ENCODE measurements around the gene FRMD4A.
A peak's percentile ranks its signal among the peaks of the same experiment; 100 is the strongest.
"Not testable (repeated sequence)": the region's sequence is repeated elsewhere in the genome, so short reads cannot be mapped to it uniquely, and the experiment has no call there.

Gene FRMD4A

GRCh38 chr10:13839430-13839990 is 491.2 kb downstream of the FRMD4A start:
- peaks cover 26 to 82% (median 67%) of the 10 kb centered on the region in 5 donors for H3K4me1 ChIP-seq (ENCODE audit: control insufficient read depth in 5 of 5, insufficient read depth in 5 of 5, low read length in 5 of 5)
- H3K4me3 ChIP-seq (ENCODE audit: low read depth in 1 of 5, low read length in 5 of 5) = peak overlapping the region in 1 of 5 donors; percentile 9
- H3K36me3 ChIP-seq (ENCODE audit: control insufficient read depth in 5 of 5, insufficient read depth in 5 of 5, low read length in 5 of 5) = peaks cover 0 to 3% (median 0%) of the 10 kb centered on the region in 5 donors
- no peaks in the 10 kb centered on the region for H3K9me3 ChIP-seq (ENCODE audit: control insufficient read depth in 5 of 5, low read length in 5 of 5)
- peak overlapping the region; percentile 75 for H3K27ac ChIP-seq (ENCODE audit: low read depth, low read length)
- no peaks in the 10 kb centered on the region for H3K27me3 ChIP-seq (ENCODE audit: control insufficient read depth in 5 of 5, insufficient read depth in 4 of 5, low read length in 5 of 5)
- no peak overlapping the region for H3K9ac ChIP-seq (ENCODE audit: low read length in 5 of 5)

GRCh38 chr10:13839030-13839429 is 491.7 kb downstream of the FRMD4A start:
- no peaks in the 10 kb centered on the region for H3K27me3 ChIP-seq (ENCODE audit: control insufficient read depth in 5 of 5, insufficient read depth in 4 of 5, low read length in 5 of 5)
- peaks cover 26 to 83% (median 67%) of the 10 kb centered on the region in 5 donors for H3K4me1 ChIP-seq (ENCODE audit: control insufficient read depth in 5 of 5, insufficient read depth in 5 of 5, low read length in 5 of 5)
- H3K27ac ChIP-seq (ENCODE audit: low read depth, low read length) = peak overlapping the region; percentile 75
- H3K9ac ChIP-seq (ENCODE audit: low read length in 5 of 5) = no peak overlapping the region
- peaks cover 0 to 3% (median 0%) of the 10 kb centered on the region in 5 donors for H3K36me3 ChIP-seq (ENCODE audit: control insufficient read depth in 5 of 5, insufficient read depth in 5 of 5, low read length in 5 of 5)
- no peaks in the 10 kb centered on the region for H3K9me3 ChIP-seq (ENCODE audit: control insufficient read depth in 5 of 5, low read length in 5 of 5)
- no peak overlapping the region for H3K4me3 ChIP-seq (ENCODE audit: low read depth in 1 of 5, low read length in 5 of 5)

- Histone ChIP-seq H3K4me1 (ENCODE audit: control insufficient read depth in 5 of 5, insufficient read depth in 5 of 5, low read length in 5 of 5) (peaks cover 24 to 81% (median 70%) of the 10 kb centered on the region in 5 donors), H3K9ac (ENCODE audit: low read length in 5 of 5) (peak overlapping the region in 1 of 5 donors; percentile 18), H3K9me3 (ENCODE audit: control insufficient read depth in 5 of 5, low read length in 5 of 5) (no peaks in the 10 kb centered on the region), H3K36me3 (ENCODE audit: control insufficient read depth in 5 of 5, insufficient read depth in 5 of 5, low read length in 5 of 5) (peaks cover 0 to 3% (median 0%) of the 10 kb centered on the region in 5 donors), H3K4me3 (ENCODE audit: low read depth in 1 of 5, low read length in 5 of 5) (no peak overlapping the region), H3K27me3 (ENCODE audit: control insufficient read depth in 5 of 5, insufficient read depth in 4 of 5, low read length in 5 of 5) (no peaks in the 10 kb centered on the region), H3K27ac (ENCODE audit: low read depth, low read length) (peak overlapping the region; percentile 88)
Observed at GRCh38 chr10:13837966-13838365, 492.8 kb downstream of the FRMD4A start.

GRCh38 chr10:13834581-13835286 is 496.0 kb downstream of the FRMD4A start:
- no peaks in the 10 kb centered on the region for H3K9me3 ChIP-seq (ENCODE audit: control insufficient read depth in 5 of 5, low read length in 5 of 5)
- H3K4me3 ChIP-seq (ENCODE audit: low read depth in 1 of 5, low read length in 5 of 5) = peak overlapping the region in 3 of 5 donors; percentile 7 to 26 (median 11)
- peak overlapping the region in 4 of 5 donors; percentile 9 to 69 (median 30) for H3K9ac ChIP-seq (ENCODE audit: low read length in 5 of 5)
- H3K27ac ChIP-seq (ENCODE audit: low read depth, low read length) = peak overlapping the region; percentile 80
- H3K4me1 ChIP-seq (ENCODE audit: control insufficient read depth in 5 of 5, insufficient read depth in 5 of 5, low read length in 5 of 5) = peaks cover 26 to 83% (median 73%) of the 10 kb centered on the region in 5 donors
- H3K27me3 ChIP-seq (ENCODE audit: control insufficient read depth in 5 of 5, insufficient read depth in 4 of 5, low read length in 5 of 5) = no peaks in the 10 kb centered on the region
- peaks cover 0 to 7% (median 2%) of the 10 kb centered on the region in 5 donors for H3K36me3 ChIP-seq (ENCODE audit: control insufficient read depth in 5 of 5, insufficient read depth in 5 of 5, low read length in 5 of 5)

GRCh38 chr10:13831711-13832141 is 499.0 kb downstream of the FRMD4A start:
- Histone ChIP-seq H3K27ac (ENCODE audit: low read depth, low read length) (peak overlapping the region; percentile 74), H3K27me3 (ENCODE audit: control insufficient read depth in 5 of 5, insufficient read depth in 4 of 5, low read length in 5 of 5) (no peaks in the 10 kb centered on the region), H3K36me3 (ENCODE audit: control insufficient read depth in 5 of 5, insufficient read depth in 5 of 5, low read length in 5 of 5) (peaks cover 0 to 7% (median 0%) of the 10 kb centered on the region in 5 donors), H3K4me3 (ENCODE audit: low read depth in 1 of 5, low read length in 5 of 5) (peak overlapping the region in 1 of 5 donors; percentile 11), H3K9me3 (ENCODE audit: control insufficient read depth in 5 of 5, low read length in 5 of 5) (no peaks in the 10 kb centered on the region), H3K9ac (ENCODE audit: low read length in 5 of 5) (peak overlapping the region in 1 of 5 donors; percentile 31), H3K4me1 (ENCODE audit: control insufficient read depth in 5 of 5, insufficient read depth in 5 of 5, low read length in 5 of 5) (peaks cover 14 to 70% (median 61%) of the 10 kb centered on the region in 5 donors)

GRCh38 chr10:13830385-13830784 is 500.3 kb downstream of the FRMD4A start:
- no peaks in the 10 kb centered on the region for H3K9me3 ChIP-seq (ENCODE audit: control insufficient read depth in 5 of 5, low read length in 5 of 5)
- H3K4me1 ChIP-seq (ENCODE audit: control insufficient read depth in 5 of 5, insufficient read depth in 5 of 5, low read length in 5 of 5) = peaks cover 14 to 64% (median 58%) of the 10 kb centered on the region in 5 donors
- H3K27ac ChIP-seq (ENCODE audit: low read depth, low read length) = peak overlapping the region; percentile 33
- H3K4me3 ChIP-seq (ENCODE audit: low read depth in 1 of 5, low read length in 5 of 5) = no peak overlapping the region
- H3K36me3 ChIP-seq (ENCODE audit: control insufficient read depth in 5 of 5, insufficient read depth in 5 of 5, low read length in 5 of 5) = peaks cover 0 to 7% (median 0%) of the 10 kb centered on the region in 5 donors
- H3K27me3 ChIP-seq (ENCODE audit: control insufficient read depth in 5 of 5, insufficient read depth in 4 of 5, low read length in 5 of 5) = no peaks in the 10 kb centered on the region
- H3K9ac ChIP-seq (ENCODE audit: low read length in 5 of 5) = no peak overlapping the region

GRCh38 chr10:13829790-13830189 is 500.9 kb downstream of the FRMD4A start:
- H3K4me1 ChIP-seq (ENCODE audit: control insufficient read depth in 5 of 5, insufficient read depth in 5 of 5, low read length in 5 of 5) = peaks cover 9 to 58% (median 52%) of the 10 kb centered on the region in 5 donors
- H3K27me3 ChIP-seq (ENCODE audit: control insufficient read depth in 5 of 5, insufficient read depth in 4 of 5, low read length in 5 of 5) = no peaks in the 10 kb centered on the region

GRCh38 chr10:13828284-13828683 is 502.4 kb downstream of the FRMD4A start:
- not testable (repeated sequence) for H3K9me3 ChIP-seq (ENCODE audit: control insufficient read depth in 5 of 5, low read length in 5 of 5); H3K27me3 ChIP-seq (ENCODE audit: control insufficient read depth in 5 of 5, insufficient read depth in 4 of 5, low read length in 5 of 5); H3K27ac ChIP-seq (ENCODE audit: low read depth, low read length); H3K9ac ChIP-seq (ENCODE audit: low read length in 5 of 5); H3K4me3 ChIP-seq (ENCODE audit: low read depth in 1 of 5, low read length in 5 of 5)
- Histone ChIP-seq H3K36me3 (ENCODE audit: control insufficient read depth in 5 of 5, insufficient read depth in 5 of 5, low read length in 5 of 5) (peaks cover 0 to 11% (median 4%) of the 10 kb centered on the region in 5 donors), H3K4me1 (ENCODE audit: control insufficient read depth in 5 of 5, insufficient read depth in 5 of 5, low read length in 5 of 5) (peaks cover 7 to 43% (median 37%) of the 10 kb centered on the region in 5 donors)

More at GRCh38 chr10:13829790-13830189, 500.9 kb downstream of the FRMD4A start:
- Histone ChIP-seq H3K9ac (ENCODE audit: low read length in 5 of 5) (no peak overlapping the region), H3K36me3 (ENCODE audit: control insufficient read depth in 5 of 5, insufficient read depth in 5 of 5, low read length in 5 of 5) (peaks cover 0 to 7% (median 0%) of the 10 kb centered on the region in 5 donors), H3K4me3 (ENCODE audit: low read depth in 1 of 5, low read length in 5 of 5) (no peak overlapping the region), H3K27ac (ENCODE audit: low read depth, low read length) (no peak overlapping the region), H3K9me3 (ENCODE audit: control insufficient read depth in 5 of 5, low read length in 5 of 5) (no peaks in the 10 kb centered on the region)

GRCh38 chr10:13827076-13827797 is 503.5 kb downstream of the FRMD4A start:
- H3K4me3 ChIP-seq (ENCODE audit: low read depth in 1 of 5, low read length in 5 of 5) = peak overlapping the region; percentile 4 to 61 (median 38)
- no peaks in the 10 kb centered on the region for H3K9me3 ChIP-seq (ENCODE audit: control insufficient read depth in 5 of 5, low read length in 5 of 5)
- peak overlapping the region in 4 of 5 donors; percentile 21 to 65 (median 54) for H3K9ac ChIP-seq (ENCODE audit: low read length in 5 of 5)
- peaks cover 7 to 45% (median 37%) of the 10 kb centered on the region in 5 donors for H3K4me1 ChIP-seq (ENCODE audit: control insufficient read depth in 5 of 5, insufficient read depth in 5 of 5, low read length in 5 of 5)
- peak overlapping the region; percentile 56 for H3K27ac ChIP-seq (ENCODE audit: low read depth, low read length)
- peaks cover 0 to 11% (median 4%) of the 10 kb centered on the region in 5 donors for H3K36me3 ChIP-seq (ENCODE audit: control insufficient read depth in 5 of 5, insufficient read depth in 5 of 5, low read length in 5 of 5)
- H3K27me3 ChIP-seq (ENCODE audit: control insufficient read depth in 5 of 5, insufficient read depth in 4 of 5, low read length in 5 of 5) = no peaks in the 10 kb centered on the region
